ENCODE results near the gene CTDSP2. TPM values are rescaled to one million over a fixed set of nuclear protein-coding genes. Genes with fewer than 3 reads are reported as not detected.
"Not testable (repeated sequence)": the region's sequence is repeated elsewhere in the genome, so short reads cannot be mapped to it uniquely, and the experiment has no call there.

Gene CTDSP2
- total RNA-seq, 4 donors from 2014 or later: 66.0 to 116 (median 83.4) TPM

- TF ChIP-seq POLR2A (IDR thresholded peaks at IDR 0.05) (peak; percentile 23 to 61), CTCF (IDR thresholded peaks at IDR 0.05 in 4 of 5, conservative IDR thresholded peaks at IDR 0.05 in 1 of 5) (no peak)
- intact Hi-C loops (cut with DNase I; ENCODE audit: low total_unique reads): no loop called here
- Histone ChIP-seq H3K4me3 (peak overlapping the region in 2 of 4 donors; percentile 10 to 18), H3K27ac (peak overlapping the region; percentile 78 to 93 (median 83)), H3K4me1 (peaks cover 54 to 64% of the 10 kb centered on the region in 2 donors), H3K36me3 (no peaks in the 10 kb centered on the region), H3K27me3 (no peaks in the 10 kb centered on the region), H3K9me3 (no peaks in the 10 kb centered on the region)
- in situ Hi-C loops (cut with MboI; ENCODE audit: low sequenced_read_pairs in 4 of 4): no loop called here
- peak; percentile 62 for ATAC-seq
- DNase-seq: peak; percentile 54 to 71
Observed at GRCh38 chr12:57889500-57889989, 43.0 kb upstream of the CTDSP2 start.

GRCh38 chr12:57888409-57889157 lies 42.1 kb upstream of the CTDSP2 start:
- in situ Hi-C loops (cut with MboI; ENCODE audit: low sequenced_read_pairs in 4 of 4): no loop called here
- peak overlapping the region; percentile 78 to 93 (median 83) for H3K27ac ChIP-seq
- intact Hi-C loops (cut with DNase I; ENCODE audit: low total_unique reads): no loop called here
- no peak overlapping the region for H3K4me3 ChIP-seq
- H3K9me3 ChIP-seq: no peaks in the 10 kb centered on the region
- peak; percentile 29 to 63 for ATAC-seq
- H3K36me3 ChIP-seq: no peaks in the 10 kb centered on the region
- no peaks in the 10 kb centered on the region for H3K27me3 ChIP-seq
- no peak for DNase-seq
- peaks cover 45 to 54% of the 10 kb centered on the region in 2 donors for H3K4me1 ChIP-seq
- TF ChIP-seq POLR2A (IDR thresholded peaks at IDR 0.05) (peak in 1 of 2 donors; percentile 21), CTCF (IDR thresholded peaks at IDR 0.05 in 4 of 5, conservative IDR thresholded peaks at IDR 0.05 in 1 of 5) (no peak)

- DNase-seq: no peak
- in situ Hi-C loops (cut with MboI; ENCODE audit: low sequenced_read_pairs in 4 of 4): no loop called here
- Histone ChIP-seq H3K27ac (peak overlapping the region; percentile 78 to 93 (median 83)), H3K4me1 (peaks cover 38 to 46% of the 10 kb centered on the region in 2 donors), H3K36me3 (no peaks in the 10 kb centered on the region), H3K4me3 (no peak overlapping the region), H3K9me3 (no peaks in the 10 kb centered on the region), H3K27me3 (no peaks in the 10 kb centered on the region)
- intact Hi-C loops (cut with DNase I; ENCODE audit: low total_unique reads): no loop called here
- TF ChIP-seq POLR2A (IDR thresholded peaks at IDR 0.05) (no peak), CTCF (IDR thresholded peaks at IDR 0.05 in 4 of 5, conservative IDR thresholded peaks at IDR 0.05 in 1 of 5) (no peak)
- ATAC-seq: peak; percentile 27 to 30
Observed at GRCh38 chr12:57887631-57888408, 41.3 kb upstream of the CTDSP2 start.

- Histone ChIP-seq H3K4me1 (peaks cover 38 to 43% of the 10 kb centered on the region in 2 donors), H3K27ac (peak overlapping the region; percentile 60 to 93 (median 66))
- in situ Hi-C loops (cut with MboI; ENCODE audit: low sequenced_read_pairs in 4 of 4); DNase-seq; ATAC-seq; intact Hi-C loops (cut with DNase I; ENCODE audit: low total_unique reads); H3K9me3 ChIP-seq; H3K27me3 ChIP-seq; H3K36me3 ChIP-seq; H3K4me3 ChIP-seq: not testable (repeated sequence)
Observed at GRCh38 chr12:57886964-57887363, 40.4 kb upstream of the CTDSP2 start.

GRCh38 chr12:57886542-57886941 lies 40.0 kb upstream of the CTDSP2 start:
- in situ Hi-C loops (cut with MboI; ENCODE audit: low sequenced_read_pairs in 4 of 4): no loop called here
- Histone ChIP-seq H3K36me3 (no peaks in the 10 kb centered on the region), H3K27ac (peak overlapping the region; percentile 60 to 93 (median 66)), H3K4me1 (peaks cover 38 to 46% of the 10 kb centered on the region in 2 donors), H3K27me3 (no peaks in the 10 kb centered on the region), H3K9me3 (no peaks in the 10 kb centered on the region), H3K4me3 (no peak overlapping the region)
- no peak for ATAC-seq
- intact Hi-C loops (cut with DNase I; ENCODE audit: low total_unique reads): no loop called here
- TF ChIP-seq CTCF (IDR thresholded peaks at IDR 0.05 in 4 of 5, conservative IDR thresholded peaks at IDR 0.05 in 1 of 5) (no peak), POLR2A (IDR thresholded peaks at IDR 0.05) (no peak)
- no peak for DNase-seq
